Muscle layer of duodenum (tissue), 2 donors: ENCODE data around the gene NFYC.

Experiments used
- H3K27ac ChIP-seq: one replicate; pipeline ENCODE4 v1.7.0; 2013; ENCODE audit warnings: mild to moderate bottlenecking, low read length
- H3K27me3 ChIP-seq: one replicate; pipeline ENCODE4 v1.7.0; 2013; ENCODE audit warnings: low read depth, mild to moderate bottlenecking, control low read depth, low read length
- H3K36me3 ChIP-seq, 2 donors: one replicate each; pipeline ENCODE4 v1.7.0; 2013; ENCODE audit warnings: low read length in 2 of 2, control low read depth in 1 of 2, mild to moderate bottlenecking in 1 of 2; ENCODE audit not compliant: insufficient read depth in 2 of 2, control insufficient read depth in 1 of 2
- H3K4me1 ChIP-seq, 2 donors: one replicate each; pipeline ENCODE4 v1.7.0; 2013; ENCODE audit warnings: low read length in 2 of 2, mild to moderate bottlenecking in 2 of 2, control low read depth in 1 of 2, moderate library complexity in 1 of 2; ENCODE audit not compliant: insufficient read depth in 2 of 2, control insufficient read depth in 1 of 2
- H3K4me3 ChIP-seq, 2 donors: one replicate each; pipeline ENCODE4 v1.7.0; 2013; ENCODE audit warnings: low read length in 2 of 2, low read depth in 1 of 2, mild to moderate bottlenecking in 1 of 2
- H3K9me3 ChIP-seq, 2 donors: one replicate each; pipeline ENCODE4 v1.7.0; 2013; ENCODE audit warnings: low read length in 2 of 2, control low read depth in 1 of 2, mild to moderate bottlenecking in 1 of 2; ENCODE audit not compliant: control insufficient read depth in 1 of 2
- donor health status: healthy.

Gene NFYC

DNA sequence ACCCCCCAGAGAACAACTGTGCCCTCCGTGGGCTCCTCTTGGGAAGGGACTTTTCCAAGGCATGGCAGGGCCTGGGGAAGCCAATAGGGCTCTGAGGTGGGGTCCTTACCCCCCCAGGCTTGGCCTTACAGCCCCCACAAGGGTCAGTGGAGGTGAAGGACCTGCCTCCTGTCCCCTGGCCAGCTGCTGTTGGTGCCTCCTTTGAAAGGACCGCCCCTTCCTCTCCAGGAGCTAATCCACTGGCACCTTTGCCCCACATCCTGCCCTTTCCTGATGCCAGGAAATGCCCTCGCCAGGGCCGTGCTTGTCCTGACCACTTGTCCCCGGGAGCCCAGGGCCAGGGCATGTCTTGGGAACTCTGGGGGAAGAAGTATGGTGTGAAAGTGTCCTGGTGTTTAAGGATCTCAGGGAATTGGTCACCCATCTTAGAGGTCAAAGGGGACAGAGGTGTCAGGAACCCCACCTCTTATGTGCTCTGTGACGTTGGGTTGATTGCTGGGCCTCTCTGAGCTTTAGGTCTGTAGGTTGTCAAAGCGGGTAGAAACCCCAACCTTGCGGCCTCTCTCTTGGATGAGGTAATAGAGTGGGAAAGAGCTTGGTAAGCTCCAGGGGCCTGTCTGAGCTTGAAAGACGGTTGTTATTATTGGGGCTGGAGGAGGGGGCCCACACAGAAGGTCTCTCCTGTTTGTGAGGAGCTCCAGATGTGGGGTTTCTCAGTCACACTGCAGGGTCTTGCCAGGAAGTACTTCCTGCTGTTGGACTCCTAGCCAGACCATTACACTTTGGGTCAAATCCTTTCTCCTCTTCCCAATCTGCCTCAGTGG lies 94.9 kb downstream of the NFYC start:
- Histone ChIP-seq H3K27me3 (no peaks in the 10 kb centered on the region), H3K27ac (no peak overlapping the region)

DNA sequence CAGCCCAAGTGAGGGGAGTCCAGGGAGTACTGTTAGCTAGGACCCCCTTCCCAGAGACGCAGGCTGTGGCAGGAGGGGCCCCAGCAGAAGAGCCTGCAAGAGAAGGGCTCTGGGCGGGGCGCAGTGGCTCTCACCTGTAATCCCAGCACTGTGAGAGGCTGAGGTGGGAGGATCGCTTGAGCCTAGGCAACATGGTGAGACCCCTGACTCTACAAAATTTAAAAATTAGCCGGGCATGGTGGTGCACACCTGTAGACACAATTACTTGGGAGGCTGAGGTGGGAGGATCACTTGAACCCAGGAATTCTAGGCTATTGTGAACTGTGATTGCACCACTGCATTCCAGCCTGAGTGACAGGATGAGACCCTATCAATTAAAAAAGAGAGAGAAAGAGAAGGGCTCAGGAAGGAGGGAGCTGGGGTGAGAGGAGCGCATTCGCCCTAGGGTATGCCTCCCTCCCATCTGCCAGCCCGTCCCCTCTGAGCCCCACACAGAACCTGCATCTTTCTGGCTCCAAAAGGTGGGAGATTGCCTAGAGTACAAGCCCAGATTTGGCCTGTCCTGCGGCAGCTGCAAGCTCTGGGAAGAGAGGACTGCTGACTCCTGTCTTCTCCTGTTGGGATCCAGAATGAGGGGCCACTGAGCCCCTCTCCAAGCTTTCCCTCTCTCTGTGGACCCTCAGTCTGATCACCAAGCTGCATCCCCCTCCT lies 95.6 kb downstream of the NFYC start:
- no peak overlapping the region for H3K27ac ChIP-seq
- H3K27me3 ChIP-seq: no peaks in the 10 kb centered on the region
- H3K4me1 ChIP-seq: peaks cover 7 to 67% of the 10 kb centered on the region in 2 donors
- H3K36me3 ChIP-seq: no peaks in the 10 kb centered on the region
- H3K4me3 ChIP-seq: no peak overlapping the region
- H3K9me3 ChIP-seq: no peaks in the 10 kb centered on the region

More for the DNA sequence above, 94.9 kb downstream of the NFYC start:
- no peaks in the 10 kb centered on the region for H3K9me3 ChIP-seq
- no peak overlapping the region for H3K4me3 ChIP-seq
- peaks cover 7 to 62% of the 10 kb centered on the region in 2 donors for H3K4me1 ChIP-seq
- no peaks in the 10 kb centered on the region for H3K36me3 ChIP-seq

DNA sequence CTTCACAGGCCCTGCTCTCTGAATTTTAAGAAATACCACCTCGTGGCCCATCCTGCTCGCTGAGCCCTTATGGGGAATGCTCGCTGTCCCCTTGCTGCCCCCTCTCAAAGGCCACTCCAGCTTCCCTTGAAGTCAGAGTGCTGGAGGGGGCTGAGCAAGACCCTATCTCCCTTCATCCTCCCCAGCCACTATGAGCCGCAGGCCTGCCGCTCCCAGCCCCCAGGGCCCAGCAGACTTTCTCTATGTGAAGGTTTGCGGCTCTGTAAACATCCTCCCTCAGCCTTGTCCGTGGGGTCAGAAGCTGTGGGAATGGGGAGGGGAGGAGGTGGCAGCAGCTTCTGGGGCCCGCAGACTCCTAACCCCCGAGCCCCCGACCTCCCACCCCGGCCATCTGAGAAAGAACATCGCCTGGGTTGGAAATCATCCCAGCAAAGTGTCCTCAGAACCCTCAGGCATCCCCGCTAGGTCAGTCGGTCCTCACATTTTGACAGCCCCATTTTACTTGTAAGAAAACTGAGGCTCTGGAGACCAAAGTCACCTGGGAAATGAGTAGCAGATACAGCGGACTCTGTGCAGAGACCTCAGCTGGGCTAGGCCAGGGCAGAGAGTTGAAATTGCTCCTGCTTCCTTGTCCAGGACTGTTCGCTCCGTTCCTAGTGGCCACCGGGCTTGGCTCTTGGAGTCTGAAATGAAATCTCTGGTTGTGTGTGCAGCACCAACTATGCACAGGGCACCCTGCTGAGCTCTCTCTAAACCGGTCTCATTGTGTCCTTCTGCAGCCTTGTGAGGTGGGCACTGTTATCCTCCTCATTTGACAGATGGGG lies 96.4 kb downstream of the NFYC start:
- no peak overlapping the region for H3K27ac ChIP-seq
- H3K4me3 ChIP-seq: no peak overlapping the region
- H3K9me3 ChIP-seq: no peaks in the 10 kb centered on the region
- no peaks in the 10 kb centered on the region for H3K36me3 ChIP-seq
- H3K4me1 ChIP-seq: peaks cover 7 to 61% of the 10 kb centered on the region in 2 donors
- no peaks in the 10 kb centered on the region for H3K27me3 ChIP-seq

DNA sequence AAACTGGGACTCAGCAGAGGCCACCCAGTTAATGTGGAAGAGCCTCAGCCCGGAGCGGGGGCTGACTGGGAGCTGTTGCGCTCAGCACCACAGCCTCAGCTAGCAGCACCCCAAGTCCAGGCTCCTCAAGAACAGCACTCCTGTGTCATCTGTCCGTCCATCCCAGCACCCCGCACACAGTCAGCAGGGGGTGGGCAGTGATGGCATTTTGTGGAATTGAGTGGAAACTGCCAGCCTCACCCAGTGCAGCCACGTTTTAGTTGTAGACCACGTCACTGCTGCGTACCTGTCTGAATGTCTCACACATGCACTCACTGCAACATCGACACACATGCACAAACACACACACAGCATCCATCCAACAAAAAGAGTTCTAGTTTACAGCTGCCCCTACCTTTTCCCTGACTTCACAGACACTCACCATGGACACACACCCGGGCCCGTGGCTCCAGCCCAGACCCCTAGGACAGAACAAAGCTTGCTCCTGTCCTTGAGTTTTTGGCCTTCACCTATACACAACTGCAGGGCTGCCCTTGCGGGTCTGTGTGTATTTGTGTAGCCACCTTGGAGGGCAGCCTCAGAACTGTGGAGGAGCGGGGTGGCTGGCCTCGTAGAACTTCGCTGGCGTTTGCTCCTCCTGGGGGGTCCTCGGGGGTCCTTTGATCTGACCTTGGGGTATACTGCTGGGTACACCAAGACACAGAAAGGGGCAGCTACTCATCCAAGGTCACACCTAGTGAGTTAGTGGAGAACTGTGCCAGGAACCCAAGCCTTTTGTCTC lies 97.2 kb downstream of the NFYC start:
- Histone ChIP-seq H3K36me3 (no peaks in the 10 kb centered on the region), H3K27me3 (no peaks in the 10 kb centered on the region), H3K9me3 (no peaks in the 10 kb centered on the region), H3K27ac (no peak overlapping the region), H3K4me1 (peaks cover 7 to 58% of the 10 kb centered on the region in 2 donors), H3K4me3 (no peak overlapping the region)

DNA sequence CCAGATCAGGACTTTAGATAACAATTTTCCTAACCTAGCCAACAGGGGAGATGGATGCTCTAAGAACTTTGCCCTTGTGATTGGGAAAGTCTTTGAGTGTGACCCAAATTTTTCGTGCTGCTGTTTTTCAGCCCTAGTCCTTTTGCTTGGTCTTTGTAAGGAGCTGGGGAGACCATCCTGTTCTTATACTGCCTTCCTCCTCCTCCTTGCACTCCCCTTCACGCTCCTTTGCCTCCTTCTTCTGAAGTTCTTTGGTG lies 97.8 kb downstream of the NFYC start:
- Histone ChIP-seq H3K4me3 (no peak overlapping the region), H3K27ac (no peak overlapping the region), H3K4me1 (peaks cover 7 to 57% of the 10 kb centered on the region in 2 donors)

DNA sequence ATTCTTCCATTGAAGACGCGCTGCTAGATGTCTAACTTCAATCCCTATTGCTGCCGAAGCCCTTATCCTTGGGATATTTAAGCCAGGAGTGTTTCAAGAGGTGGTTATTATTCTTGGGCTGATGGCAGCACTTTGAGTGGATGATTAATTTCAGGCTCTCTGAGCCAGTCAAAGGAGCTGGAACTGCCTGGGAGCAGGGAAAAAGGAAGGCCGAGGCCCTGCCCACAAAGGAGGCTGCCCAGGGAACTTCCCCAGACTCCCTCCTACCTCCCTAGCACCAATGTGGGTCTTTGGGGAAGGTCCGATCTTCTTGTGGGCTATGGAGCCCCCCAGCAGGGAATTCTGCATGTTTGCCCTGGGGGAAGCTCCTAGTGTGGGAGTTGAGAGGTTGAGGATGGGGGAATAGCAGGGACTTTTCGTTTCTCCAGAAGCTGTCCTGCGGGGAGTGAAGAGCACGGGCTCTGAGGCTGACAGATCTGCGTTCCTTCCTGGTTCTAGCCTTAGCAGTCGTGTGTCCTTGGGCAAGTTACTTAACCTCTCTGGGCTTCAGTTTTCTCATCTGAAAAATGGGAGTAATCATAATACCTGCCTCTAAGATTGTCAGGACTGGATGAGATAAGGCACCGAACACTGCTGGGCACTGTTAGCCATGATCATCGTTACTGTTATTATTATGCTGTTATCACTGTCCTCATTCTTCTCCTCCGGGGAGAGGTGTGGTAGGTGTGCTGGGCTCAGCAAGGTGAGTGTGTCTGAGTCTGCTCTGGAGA lies 98.3 kb downstream of the NFYC start:
- no peak overlapping the region for H3K27ac ChIP-seq
- no peaks in the 10 kb centered on the region for H3K36me3 ChIP-seq
- H3K4me3 ChIP-seq: no peak overlapping the region
- H3K4me1 ChIP-seq: peaks cover 7 to 52% of the 10 kb centered on the region in 2 donors
- no peaks in the 10 kb centered on the region for H3K9me3 ChIP-seq
- no peaks in the 10 kb centered on the region for H3K27me3 ChIP-seq

More for the DNA sequence above, 97.8 kb downstream of the NFYC start:
- Histone ChIP-seq H3K9me3 (no peaks in the 10 kb centered on the region), H3K27me3 (no peaks in the 10 kb centered on the region), H3K36me3 (no peaks in the 10 kb centered on the region)

DNA sequence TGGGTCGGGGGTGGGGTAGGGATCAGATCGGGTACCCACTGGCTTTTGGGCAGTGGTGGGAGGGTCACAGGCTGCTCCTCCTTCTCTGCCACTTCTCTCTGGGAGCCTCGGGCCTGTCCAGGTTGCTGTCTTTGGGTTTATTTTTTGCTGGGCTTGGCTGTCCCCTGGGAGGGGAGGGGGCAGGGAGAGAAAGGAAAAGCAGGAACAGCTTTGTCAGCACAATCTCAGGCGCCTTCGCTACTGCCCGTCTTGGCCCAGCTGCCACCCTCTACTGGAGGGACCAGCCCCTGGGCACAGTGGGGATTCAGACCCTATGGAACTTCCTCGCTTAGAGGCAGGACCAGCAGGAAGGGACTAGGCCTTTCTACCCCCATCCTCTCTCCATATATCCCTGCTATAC lies 100.5 kb downstream of the NFYC start:
- Histone ChIP-seq H3K4me3 (no peak overlapping the region), H3K36me3 (no peaks in the 10 kb centered on the region), H3K9me3 (no peaks in the 10 kb centered on the region), H3K27me3 (no peaks in the 10 kb centered on the region), H3K27ac (no peak overlapping the region), H3K4me1 (peaks cover 8 to 58% of the 10 kb centered on the region in 2 donors)

DNA sequence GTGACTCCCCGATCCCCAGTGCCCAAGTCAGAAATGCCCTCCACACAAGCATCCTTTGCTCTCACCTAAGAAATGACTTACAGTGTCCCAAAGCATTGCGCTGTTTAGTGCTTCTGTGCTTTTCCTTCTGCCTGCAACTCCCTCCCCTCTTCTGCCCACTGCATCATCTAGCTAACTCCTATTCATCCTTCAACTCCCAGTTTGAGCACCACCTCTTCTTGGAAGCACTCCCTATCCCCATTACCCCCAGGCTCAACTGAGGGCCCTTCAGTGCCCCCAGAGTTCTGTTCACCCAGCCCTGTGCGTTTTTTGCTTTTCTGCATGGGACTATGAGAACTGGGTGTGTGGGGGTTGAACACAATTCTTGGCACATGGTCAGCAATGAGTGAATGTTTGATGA lies 102.1 kb downstream of the NFYC start:
- Histone ChIP-seq H3K27me3 (no peaks in the 10 kb centered on the region), H3K9me3 (no peaks in the 10 kb centered on the region), H3K4me1 (peaks cover 16 to 59% of the 10 kb centered on the region in 2 donors), H3K4me3 (no peak overlapping the region), H3K27ac (no peak overlapping the region), H3K36me3 (no peaks in the 10 kb centered on the region)

DNA sequence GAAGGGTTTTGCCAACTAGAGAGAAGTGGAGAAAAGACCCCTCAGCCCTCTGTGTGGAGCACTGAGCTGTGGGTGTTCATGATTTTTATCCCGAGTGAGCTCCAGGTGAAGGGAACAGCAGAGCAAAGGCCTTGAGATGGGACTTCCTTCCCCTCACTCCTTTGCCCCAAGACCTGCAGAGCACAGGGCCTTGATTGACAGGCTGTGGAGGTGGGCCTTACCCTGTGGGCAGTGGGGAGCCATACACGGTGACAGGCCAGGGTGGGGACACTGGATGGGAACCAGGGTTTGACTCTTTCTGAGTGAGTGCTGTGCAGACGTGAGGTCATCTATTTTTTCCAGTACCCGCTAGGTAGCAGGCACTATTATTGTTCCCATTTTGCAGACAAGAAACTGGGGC lies 102.5 kb downstream of the NFYC start:
- Histone ChIP-seq H3K4me3 (no peak overlapping the region), H3K36me3 (no peaks in the 10 kb centered on the region), H3K27me3 (no peaks in the 10 kb centered on the region), H3K27ac (no peak overlapping the region), H3K9me3 (no peaks in the 10 kb centered on the region), H3K4me1 (peaks cover 16 to 63% of the 10 kb centered on the region in 2 donors)

DNA sequence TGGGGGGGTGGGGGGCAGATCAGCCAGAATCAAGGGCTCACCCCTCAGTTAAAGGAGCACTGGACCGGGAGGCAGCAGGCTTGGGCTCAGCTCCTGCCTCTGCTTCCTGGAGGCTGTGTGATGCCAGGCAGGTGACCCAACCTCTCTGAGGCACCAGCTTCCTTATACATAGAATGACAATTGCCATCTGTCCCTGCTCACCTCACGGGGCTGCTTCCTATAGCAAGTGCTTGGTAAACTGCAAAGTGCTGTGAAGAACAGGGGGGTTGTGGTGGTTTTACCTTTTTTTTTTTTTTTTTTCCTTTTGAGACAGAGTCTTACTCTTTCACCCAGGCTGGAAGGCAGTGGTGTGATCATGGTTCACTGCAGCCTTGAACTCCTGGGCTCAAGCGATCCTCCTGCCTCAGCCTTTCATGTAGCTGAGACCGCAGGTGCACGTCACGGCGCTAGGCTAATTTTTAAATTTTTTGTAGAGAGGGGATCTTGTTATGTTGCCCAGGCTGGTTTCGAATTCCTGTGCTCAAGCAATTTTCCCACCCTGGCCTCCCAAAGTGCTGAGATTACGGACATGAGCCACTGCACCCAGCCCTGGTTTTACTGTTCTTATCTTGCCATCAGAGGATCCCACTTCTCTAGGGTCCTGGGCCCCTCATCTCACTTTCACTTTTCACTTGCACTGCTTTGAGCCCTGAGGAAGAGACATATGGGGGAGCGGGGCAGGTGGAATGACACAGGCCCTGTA lies 103.6 kb downstream of the NFYC start:
- Histone ChIP-seq H3K36me3 (no peaks in the 10 kb centered on the region), H3K27ac (no peak overlapping the region), H3K4me3 (no peak overlapping the region), H3K4me1 (peaks cover 17 to 63% of the 10 kb centered on the region in 2 donors), H3K27me3 (no peaks in the 10 kb centered on the region), H3K9me3 (no peaks in the 10 kb centered on the region)
